22Rv1 (cell line): Measurements from ENCODE around the gene TUBD1.

Source experiments
- CTCF ChIP-seq: fragments of 450-650 bp; IDR thresholded peaks from 2 replicates; pipeline ENCODE4 v1.5.1; 2017; ENCODE audit warnings: mild to moderate bottlenecking
- ZFX ChIP-seq: fragments of 450-650 bp; IDR thresholded peaks from 2 replicates; pipeline ENCODE4 v1.6.1; 2017; ENCODE audit warnings: antibody characterized with exemption, borderline replicate concordance

DNA sequence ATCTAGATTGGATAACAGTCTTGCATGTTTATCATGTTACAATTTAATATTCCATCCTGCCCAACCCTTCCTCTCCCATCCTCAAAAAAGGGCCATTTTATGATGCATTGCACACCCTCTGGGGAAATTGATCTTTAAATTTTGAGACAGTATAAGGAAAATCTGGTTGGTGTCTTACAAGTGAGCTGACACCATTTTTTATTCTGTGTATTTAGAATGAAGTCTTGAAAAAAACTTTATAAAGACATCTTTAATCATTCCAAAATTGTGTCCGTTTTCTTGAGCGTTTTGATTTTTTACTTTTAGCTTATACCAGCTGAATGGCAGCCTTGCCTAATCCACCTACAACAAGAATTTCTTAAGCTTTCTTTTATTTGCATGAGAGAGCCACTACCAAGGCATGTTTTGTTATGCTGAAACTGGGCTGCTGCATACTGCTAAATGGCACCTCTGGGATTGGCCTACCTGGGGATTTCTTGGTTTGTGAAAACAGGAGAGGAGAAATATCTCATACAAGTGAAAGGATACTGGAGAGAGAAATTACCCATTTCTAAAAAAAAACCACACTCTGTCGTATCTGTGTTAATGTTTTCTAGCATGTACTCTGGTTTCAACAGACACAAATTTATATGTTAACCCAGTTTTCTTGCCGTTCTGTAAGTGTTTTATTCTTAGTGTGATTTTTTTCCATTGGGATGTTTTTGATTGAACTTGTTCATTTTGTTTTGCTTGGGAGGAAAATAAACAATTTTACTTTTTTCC lies 52.2 kb downstream of the TUBD1 start:
- no peak for TF ChIP-seq CTCF
- TF ChIP-seq ZFX: no peak
